ENCODE measurements around the gene ACRBP.

DNA sequence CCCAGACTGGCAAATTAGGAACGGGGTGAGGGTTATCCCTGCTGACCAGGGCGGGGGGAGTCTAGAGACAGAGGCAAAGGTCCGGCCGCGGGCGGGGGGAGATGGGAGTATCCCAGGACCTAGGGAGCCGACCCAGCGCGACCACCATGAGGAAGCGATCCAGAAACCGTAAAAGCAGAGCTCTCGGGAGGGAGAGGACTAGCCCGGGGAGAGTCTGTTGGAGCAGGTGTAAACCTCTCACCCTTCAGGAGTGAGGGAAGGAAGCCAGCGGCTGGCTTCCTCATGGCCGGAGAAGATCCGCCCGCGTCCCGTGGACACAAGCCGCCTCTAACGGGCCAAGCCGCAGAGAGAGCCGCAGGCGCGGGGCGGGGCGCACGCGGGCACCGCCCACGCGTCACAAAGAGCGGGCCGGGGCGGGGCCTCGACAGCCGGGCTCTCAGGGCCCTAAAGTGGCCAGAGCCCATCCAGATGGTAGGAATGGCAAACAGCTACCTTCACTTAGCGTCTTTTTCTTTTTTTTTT lies at the start of gene ACRBP:
- TF ChIP-seq CTCF (IDR thresholded peaks at IDR 0.05; ENCODE audit: low read depth, low read length, poor library complexity, severe bottlenecking), result no peak
- no peak for TF ChIP-seq EZH2phosphoT487 (IDR thresholded peaks at IDR 0.05; ENCODE audit: borderline replicate concordance, low read length)

Data from DOHH2 (cell line).